HEK293 (cell line): ENCODE data around the gene AGPAT1.
A peak's percentile ranks its signal among the peaks of the same experiment; 100 is the strongest.

Source experiments
- BCL11A ChIP-seq: fragments of 450-650 bp; formaldehyde crosslinking; IDR thresholded peaks from 2 replicates; pipeline ENCODE4 v1.5.1; 2016; ENCODE audit warnings: low read depth, missing biosample characterization, missing genetic modification characterization
- EGR2 ChIP-seq: fragments of 450-650 bp; formaldehyde crosslinking; IDR thresholded peaks from 2 replicates; pipeline ENCODE4 v1.5.1; 2016; ENCODE audit warnings: low read depth, missing biosample characterization, missing genetic modification characterization
- GLIS2 ChIP-seq: fragments of 450-650 bp; formaldehyde crosslinking; IDR thresholded peaks from 2 replicates; pipeline ENCODE4 v1.5.1; 2016; ENCODE audit warnings: missing biosample characterization, missing genetic modification characterization
- SALL2 ChIP-seq: fragments of 450-650 bp; formaldehyde crosslinking; IDR thresholded peaks from 2 replicates; pipeline ENCODE4 v1.5.0; 2017; ENCODE audit warnings: missing biosample characterization, mild to moderate bottlenecking, missing genetic modification characterization, borderline replicate concordance
- ZBTB17 ChIP-seq: fragments of 450-650 bp; formaldehyde crosslinking; IDR thresholded peaks from 2 replicates; pipeline ENCODE4 v1.5.1; 2016; ENCODE audit warnings: missing biosample characterization, missing genetic modification characterization
- ZFP41 ChIP-seq: fragments of 450-650 bp; formaldehyde crosslinking; IDR thresholded peaks from 2 replicates; pipeline ENCODE4 v1.5.1; 2016; ENCODE audit warnings: missing biosample characterization, missing genetic modification characterization, borderline replicate concordance
- ZNF132 ChIP-seq: fragments of 450-650 bp; formaldehyde crosslinking; IDR thresholded peaks from 2 replicates; pipeline ENCODE4 v1.5.1; 2017; ENCODE audit warnings: missing biosample characterization, missing genetic modification characterization, borderline replicate concordance
- ZNF184 ChIP-seq: fragments of 450-650 bp; IDR thresholded peaks from 2 replicates; pipeline ENCODE4 v1.5.1; 2018; ENCODE audit warnings: missing biosample characterization, mild to moderate bottlenecking, missing genetic modification characterization
- ZNF248 ChIP-seq: fragments of 450-650 bp; formaldehyde crosslinking; IDR thresholded peaks from 2 replicates; pipeline ENCODE4 v1.5.1; 2017; ENCODE audit warnings: missing biosample characterization, missing genetic modification characterization
- ZNF274 ChIP-seq, 2 experiments: fragments of 200-500 bp in 1 of 2; fragments of 450-650 bp in 1 of 2; sonication (Bioruptor generic) in 1 of 2; formaldehyde crosslinking in 1 of 2; IDR thresholded peaks; 2 replicates each; pipeline versions ENCODE4 v1.5.1 to v1.6.1; 2014 to 2016; ENCODE audit warnings: borderline replicate concordance in 1 of 2, inconsistent platforms in 1 of 2, low read length in 1 of 2, missing biosample characterization in 1 of 2, missing genetic modification characterization in 1 of 2
- ZNF311 ChIP-seq: fragments of 450-650 bp; formaldehyde crosslinking; IDR thresholded peaks from 2 replicates; pipeline ENCODE4 v1.5.1; 2017; ENCODE audit warnings: missing biosample characterization, missing genetic modification characterization, borderline replicate concordance
- ZNF324 ChIP-seq: fragments of 450-650 bp; formaldehyde crosslinking; IDR thresholded peaks from 2 replicates; pipeline ENCODE4 v1.5.1; 2016; ENCODE audit warnings: missing biosample characterization, missing genetic modification characterization
- ZNF366 ChIP-seq: fragments of 450-650 bp; formaldehyde crosslinking; conservative IDR thresholded peaks from 2 replicates; pipeline ENCODE4 v1.5.1; 2016; ENCODE audit warnings: missing biosample characterization, missing genetic modification characterization
- ZNF416 ChIP-seq: fragments of 450-650 bp; formaldehyde crosslinking; IDR thresholded peaks from 2 replicates; pipeline ENCODE4 v1.5.1; 2016; ENCODE audit warnings: missing biosample characterization, missing genetic modification characterization
- ZNF423 ChIP-seq: fragments of 450-650 bp; formaldehyde crosslinking; IDR thresholded peaks from 2 replicates; pipeline ENCODE4 v1.5.1; 2016; ENCODE audit warnings: missing biosample characterization, missing genetic modification characterization
- ZNF426 ChIP-seq: fragments of 450-650 bp; formaldehyde crosslinking; IDR thresholded peaks from 2 replicates; pipeline ENCODE4 v1.5.1; 2017; ENCODE audit warnings: missing biosample characterization, missing genetic modification characterization, mild to moderate bottlenecking, inconsistent platforms, moderate library complexity
- ZNF514 ChIP-seq: fragments of 450-650 bp; formaldehyde crosslinking; IDR thresholded peaks from 2 replicates; pipeline ENCODE4 v1.5.1; 2016; ENCODE audit warnings: missing biosample characterization, missing genetic modification characterization
- ZNF548 ChIP-seq: fragments of 450-650 bp; formaldehyde crosslinking; IDR thresholded peaks from 2 replicates; pipeline ENCODE4 v1.5.1; 2016; ENCODE audit warnings: missing biosample characterization, missing genetic modification characterization
- ZNF555 ChIP-seq: fragments of 450-650 bp; formaldehyde crosslinking; conservative IDR thresholded peaks from 2 replicates; pipeline ENCODE4 v1.5.1; 2017; ENCODE audit warnings: missing biosample characterization, mild to moderate bottlenecking, missing genetic modification characterization, inconsistent platforms
- ZNF600 ChIP-seq: fragments of 450-650 bp; formaldehyde crosslinking; IDR thresholded peaks from 2 replicates; pipeline ENCODE4 v1.5.1; 2016; ENCODE audit warnings: missing biosample characterization, missing genetic modification characterization
- ZNF626 ChIP-seq: fragments of 450-650 bp; sonication (Bioruptor Pico); formaldehyde crosslinking; IDR thresholded peaks from 2 replicates; pipeline ENCODE4 v1.5.1; 2018; ENCODE audit warnings: missing biosample characterization, missing genetic modification characterization, inconsistent platforms
- ZNF747 ChIP-seq: fragments of 450-650 bp; formaldehyde crosslinking; IDR thresholded peaks from 2 replicates; pipeline ENCODE4 v1.5.1; 2016; ENCODE audit warnings: missing biosample characterization, missing genetic modification characterization
- ZNF768 ChIP-seq: fragments of 450-650 bp; formaldehyde crosslinking; IDR thresholded peaks from 2 replicates; pipeline ENCODE4 v1.5.1; 2018; ENCODE audit warnings: missing biosample characterization, mild to moderate bottlenecking, missing genetic modification characterization
- ZSCAN16 ChIP-seq: fragments of 450-650 bp; formaldehyde crosslinking; IDR thresholded peaks from 2 replicates; pipeline ENCODE4 v1.5.1; 2016; ENCODE audit warnings: missing biosample characterization, missing genetic modification characterization
- ZSCAN23 ChIP-seq: fragments of 450-650 bp; formaldehyde crosslinking; IDR thresholded peaks from 2 replicates; pipeline ENCODE4 v1.5.1; 2016; ENCODE audit warnings: missing biosample characterization, missing genetic modification characterization
- TF ChIP-seq, protein P1 (sequence below): sonication (generic); formaldehyde crosslinking; IDR thresholded peaks from 2 replicates; pipeline ENCODE4 v1.8.1; 2022; ENCODE audit warnings: mild to moderate bottlenecking, moderate library complexity, missing genetic modification reagents
- TF ChIP-seq, protein P2 (sequence below): fragments of 450-650 bp; formaldehyde crosslinking; IDR thresholded peaks from 2 replicates; pipeline ENCODE4; 2016; ENCODE audit warnings: missing biosample characterization, missing genetic modification characterization
- TF ChIP-seq, protein P3 (sequence below): fragments of 450-650 bp; formaldehyde crosslinking; IDR thresholded peaks from 2 replicates; pipeline ENCODE4 v1.5.1; 2016; ENCODE audit warnings: missing biosample characterization, missing genetic modification characterization, borderline replicate concordance
- TF ChIP-seq, protein P4 (sequence below): fragments of 450-650 bp; formaldehyde crosslinking; IDR thresholded peaks from 2 replicates; pipeline ENCODE4 v1.5.1; 2016; ENCODE audit warnings: missing biosample characterization, missing genetic modification characterization
- TF ChIP-seq, protein P5 (sequence below): fragments of 450-650 bp; IDR thresholded peaks from 2 replicates; pipeline ENCODE4 v1.5.1; 2018; ENCODE audit warnings: missing biosample characterization, missing genetic modification characterization

The AGPAT1 gene

DNA sequence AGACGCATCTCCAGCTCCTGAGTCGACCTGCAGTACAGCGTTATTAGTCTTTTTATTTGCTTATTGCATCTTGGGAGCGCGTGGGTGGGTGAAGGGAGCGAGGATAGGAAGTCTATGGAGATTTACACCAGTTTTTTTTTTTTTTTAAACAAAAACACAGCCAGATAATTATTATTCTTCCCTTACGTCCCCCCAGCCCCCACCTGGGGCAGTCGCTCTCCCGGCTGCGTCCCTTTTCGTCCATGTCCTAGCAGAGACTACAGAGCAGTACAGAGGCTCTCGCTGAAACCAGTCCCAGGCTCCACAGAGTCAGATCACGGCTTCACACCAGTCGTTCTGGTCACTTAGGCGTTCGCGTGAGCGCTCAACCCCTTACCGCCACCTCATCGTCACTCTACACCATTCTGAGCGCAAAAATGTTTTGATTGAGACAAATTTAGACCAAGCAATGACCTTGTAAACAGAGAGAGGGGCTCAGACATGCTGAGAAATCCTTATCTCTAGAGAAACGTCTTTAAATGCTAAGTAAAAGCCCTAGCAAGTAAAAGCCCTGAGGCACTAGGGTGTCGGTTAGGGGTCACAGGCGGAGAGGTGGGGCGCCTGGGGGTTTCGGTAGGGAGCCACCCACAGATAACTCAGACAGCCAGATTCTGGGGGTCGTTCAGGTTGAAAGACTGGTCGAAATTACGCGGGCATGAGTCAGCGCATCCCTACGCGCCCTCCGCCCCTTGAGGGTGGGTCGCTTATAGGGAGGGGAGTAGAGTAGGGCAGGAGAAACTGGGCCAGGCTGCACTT, 22.9 kb downstream of the AGPAT1 start (continued):
- no peak for TF ChIP-seq ZNF626 (tag by site-specific recombination)
- TF ChIP-seq EGR2 (tag by site-specific recombination), result peak; percentile 76
- no peak for TF ChIP-seq ZNF747 (tag by site-specific recombination)
- TF ChIP-seq ZNF132 (tag by site-specific recombination), result no peak
- no peak for TF ChIP-seq ZNF555 (tag by site-specific recombination)
- no peak for TF ChIP-seq ZNF324 (tag by site-specific recombination)
- TF ChIP-seq, protein P1, sequence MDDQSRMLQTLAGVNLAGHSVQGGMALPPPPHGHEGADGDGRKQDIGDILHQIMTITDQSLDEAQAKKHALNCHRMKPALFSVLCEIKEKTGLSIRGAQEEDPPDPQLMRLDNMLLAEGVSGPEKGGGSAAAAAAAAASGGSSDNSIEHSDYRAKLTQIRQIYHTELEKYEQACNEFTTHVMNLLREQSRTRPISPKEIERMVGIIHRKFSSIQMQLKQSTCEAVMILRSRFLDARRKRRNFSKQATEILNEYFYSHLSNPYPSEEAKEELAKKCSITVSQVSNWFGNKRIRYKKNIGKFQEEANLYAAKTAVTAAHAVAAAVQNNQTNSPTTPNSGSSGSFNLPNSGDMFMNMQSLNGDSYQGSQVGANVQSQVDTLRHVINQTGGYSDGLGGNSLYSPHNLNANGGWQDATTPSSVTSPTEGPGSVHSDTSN (CRISPR knock-in tag), result no peak; the same call in 1 of the 2 replicates
- TF ChIP-seq ZNF416 (tag by site-specific recombination), result no peak
- no peak for TF ChIP-seq ZFP41 (tag by site-specific recombination)
- TF ChIP-seq ZNF184, result no peak
- TF ChIP-seq, protein P2, sequence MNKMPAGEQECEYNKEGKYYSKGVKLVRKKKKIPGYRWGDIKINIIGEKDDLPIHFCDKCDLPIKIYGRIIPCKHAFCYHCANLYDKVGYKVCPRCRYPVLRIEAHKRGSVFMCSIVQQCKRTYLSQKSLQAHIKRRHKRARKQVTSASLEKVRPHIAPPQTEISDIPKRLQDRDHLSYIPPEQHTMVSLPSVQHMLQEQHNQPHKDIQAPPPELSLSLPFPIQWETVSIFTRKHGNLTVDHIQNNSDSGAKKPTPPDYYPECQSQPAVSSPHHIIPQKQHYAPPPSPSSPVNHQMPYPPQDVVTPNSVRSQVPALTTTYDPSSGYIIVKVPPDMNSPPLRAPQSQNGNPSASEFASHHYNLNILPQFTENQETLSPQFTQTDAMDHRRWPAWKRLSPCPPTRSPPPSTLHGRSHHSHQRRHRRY (tag by site-specific recombination), result no peak
- TF ChIP-seq ZNF600 (tag by site-specific recombination), result 0 out of 2 replicates have a peak, but pooled peaks have one; percentile 19
- TF ChIP-seq, protein P3, sequence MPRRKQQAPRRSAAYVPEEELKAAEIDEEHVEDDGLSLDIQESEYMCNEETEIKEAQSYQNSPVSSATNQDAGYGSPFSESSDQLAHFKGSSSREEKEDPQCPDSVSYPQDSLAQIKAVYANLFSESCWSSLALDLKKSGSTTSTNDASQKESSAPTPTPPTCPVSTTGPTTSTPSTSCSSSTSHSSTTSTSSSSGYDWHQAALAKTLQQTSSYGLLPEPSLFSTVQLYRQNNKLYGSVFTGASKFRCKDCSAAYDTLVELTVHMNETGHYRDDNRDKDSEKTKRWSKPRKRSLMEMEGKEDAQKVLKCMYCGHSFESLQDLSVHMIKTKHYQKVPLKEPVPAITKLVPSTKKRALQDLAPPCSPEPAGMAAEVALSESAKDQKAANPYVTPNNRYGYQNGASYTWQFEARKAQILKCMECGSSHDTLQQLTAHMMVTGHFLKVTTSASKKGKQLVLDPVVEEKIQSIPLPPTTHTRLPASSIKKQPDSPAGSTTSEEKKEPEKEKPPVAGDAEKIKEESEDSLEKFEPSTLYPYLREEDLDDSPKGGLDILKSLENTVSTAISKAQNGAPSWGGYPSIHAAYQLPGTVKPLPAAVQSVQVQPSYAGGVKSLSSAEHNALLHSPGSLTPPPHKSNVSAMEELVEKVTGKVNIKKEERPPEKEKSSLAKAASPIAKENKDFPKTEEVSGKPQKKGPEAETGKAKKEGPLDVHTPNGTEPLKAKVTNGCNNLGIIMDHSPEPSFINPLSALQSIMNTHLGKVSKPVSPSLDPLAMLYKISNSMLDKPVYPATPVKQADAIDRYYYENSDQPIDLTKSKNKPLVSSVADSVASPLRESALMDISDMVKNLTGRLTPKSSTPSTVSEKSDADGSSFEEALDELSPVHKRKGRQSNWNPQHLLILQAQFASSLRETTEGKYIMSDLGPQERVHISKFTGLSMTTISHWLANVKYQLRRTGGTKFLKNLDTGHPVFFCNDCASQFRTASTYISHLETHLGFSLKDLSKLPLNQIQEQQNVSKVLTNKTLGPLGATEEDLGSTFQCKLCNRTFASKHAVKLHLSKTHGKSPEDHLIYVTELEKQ (tag by site-specific recombination), result no peak
- TF ChIP-seq ZNF768 (tag by site-specific recombination), result no peak
- no peak for TF ChIP-seq ZNF248 (tag by site-specific recombination)
- TF ChIP-seq ZNF514, result no peak
- TF ChIP-seq ZNF423 (tag by site-specific recombination), result no peak
- TF ChIP-seq BCL11A (tag by site-specific recombination), result no peak
- TF ChIP-seq ZNF311 (tag by site-specific recombination), result no peak
- TF ChIP-seq GLIS2, result peak; percentile 60
- TF ChIP-seq, protein P4, sequence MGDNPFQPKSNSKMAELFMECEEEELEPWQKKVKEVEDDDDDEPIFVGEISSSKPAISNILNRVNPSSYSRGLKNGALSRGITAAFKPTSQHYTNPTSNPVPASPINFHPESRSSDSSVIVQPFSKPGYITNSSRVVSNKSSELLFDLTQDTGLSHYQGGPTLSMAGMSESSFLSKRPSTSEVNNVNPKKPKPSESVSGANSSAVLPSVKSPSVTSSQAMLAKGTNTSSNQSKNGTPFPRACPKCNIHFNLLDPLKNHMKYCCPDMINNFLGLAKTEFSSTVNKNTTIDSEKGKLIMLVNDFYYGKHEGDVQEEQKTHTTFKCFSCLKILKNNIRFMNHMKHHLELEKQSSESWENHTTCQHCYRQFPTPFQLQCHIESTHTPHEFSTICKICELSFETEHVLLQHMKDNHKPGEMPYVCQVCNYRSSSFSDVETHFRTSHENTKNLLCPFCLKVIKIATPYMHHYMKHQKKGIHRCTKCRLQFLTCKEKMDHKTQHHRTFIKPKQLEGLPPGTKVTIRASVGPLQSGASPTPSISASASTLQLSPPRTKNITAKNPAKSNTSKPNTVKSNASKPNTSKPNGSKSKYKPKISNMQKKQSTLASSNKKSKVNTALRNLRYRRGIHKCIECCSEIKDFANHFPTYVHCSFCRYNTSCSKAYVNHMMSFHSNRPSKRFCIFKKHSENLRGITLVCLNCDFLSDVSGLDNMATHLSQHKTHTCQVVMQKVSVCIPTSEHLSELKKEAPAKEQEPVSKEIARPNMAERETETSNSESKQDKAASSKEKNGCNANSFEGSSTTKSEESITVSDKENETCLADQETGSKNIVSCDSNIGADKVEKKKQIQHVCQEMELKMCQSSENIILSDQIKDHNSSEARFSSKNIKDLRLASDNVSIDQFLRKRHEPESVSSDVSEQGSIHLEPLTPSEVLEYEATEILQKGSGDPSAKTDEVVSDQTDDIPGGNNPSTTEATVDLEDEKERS, result no peak
- TF ChIP-seq ZNF426 (tag by site-specific recombination), result no peak
- TF ChIP-seq ZNF274 (IDR thresholded peaks at IDR 0.05; ENCODE audit: low read length), result no peak
- no peak for TF ChIP-seq ZNF274 (tag by site-specific recombination; IDR thresholded peaks at IDR 0.05; ENCODE audit: borderline replicate concordance)
- TF ChIP-seq ZSCAN16 (tag by site-specific recombination), result no peak
- no peak for TF ChIP-seq SALL2
- no peak for TF ChIP-seq ZNF548
- peak; percentile 80 for TF ChIP-seq ZBTB17 (tag by site-specific recombination)
- TF ChIP-seq ZNF366 (tag by site-specific recombination), result no peak
- no peak for TF ChIP-seq ZSCAN23
- TF ChIP-seq, protein P5, sequence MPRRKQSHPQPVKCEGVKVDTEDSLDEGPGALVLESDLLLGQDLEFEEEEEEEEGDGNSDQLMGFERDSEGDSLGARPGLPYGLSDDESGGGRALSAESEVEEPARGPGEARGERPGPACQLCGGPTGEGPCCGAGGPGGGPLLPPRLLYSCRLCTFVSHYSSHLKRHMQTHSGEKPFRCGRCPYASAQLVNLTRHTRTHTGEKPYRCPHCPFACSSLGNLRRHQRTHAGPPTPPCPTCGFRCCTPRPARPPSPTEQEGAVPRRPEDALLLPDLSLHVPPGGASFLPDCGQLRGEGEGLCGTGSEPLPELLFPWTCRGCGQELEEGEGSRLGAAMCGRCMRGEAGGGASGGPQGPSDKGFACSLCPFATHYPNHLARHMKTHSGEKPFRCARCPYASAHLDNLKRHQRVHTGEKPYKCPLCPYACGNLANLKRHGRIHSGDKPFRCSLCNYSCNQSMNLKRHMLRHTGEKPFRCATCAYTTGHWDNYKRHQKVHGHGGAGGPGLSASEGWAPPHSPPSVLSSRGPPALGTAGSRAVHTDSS (tag by site-specific recombination), result no peak
